H9 (cell line): Measurements from ENCODE around the gene NEUROG1. TPM values are rescaled to one million over a fixed set of nuclear protein-coding genes. Genes with fewer than 3 reads are reported as not detected.

Source experiments
- DNase-seq: peaks from one replicate; pipeline ENCODE4 v3.0.0-alpha.2; 2017
- H2AFZ ChIP-seq: one replicate; pipeline ENCODE4 v1.6.1; 2013; ENCODE audit warnings: mild to moderate bottlenecking, low read length, control low read depth, moderate library complexity
- H2AK5ac ChIP-seq: 2 replicates; pipeline ENCODE4 v1.6.1; 2013; ENCODE audit warnings: low read length, control low read depth, mixed read lengths; ENCODE audit not compliant: insufficient read length
- H2BK120ac ChIP-seq: one replicate; pipeline ENCODE4 v1.6.1; 2013; ENCODE audit warnings: low read depth, mild to moderate bottlenecking, low read length, control low read depth, inconsistent platforms; ENCODE audit not compliant: poor library complexity, severe bottlenecking
- H2BK12ac ChIP-seq: 2 replicates; pipeline ENCODE4 v1.6.1; 2013; ENCODE audit warnings: low read length, control low read depth, mixed read lengths, low read depth; ENCODE audit not compliant: insufficient read length
- H2BK15ac ChIP-seq: 2 replicates; pipeline ENCODE4 v1.6.1; 2013; ENCODE audit warnings: low read depth, low read length, control low read depth
- H2BK20ac ChIP-seq: one replicate; pipeline ENCODE4 v1.6.1; 2013; ENCODE audit warnings: low read depth, mild to moderate bottlenecking, low read length, control low read depth, inconsistent platforms; ENCODE audit not compliant: poor library complexity, severe bottlenecking
- H2BK5ac ChIP-seq: 2 replicates; pipeline ENCODE4 v1.6.1; 2013; ENCODE audit warnings: low read length, control low read depth, mixed read lengths; ENCODE audit not compliant: insufficient read length
- H3K14ac ChIP-seq: 2 replicates; pipeline ENCODE4 v1.6.1; 2013; ENCODE audit warnings: low read length, control low read depth; ENCODE audit not compliant: insufficient read depth
- H3K18ac ChIP-seq: 2 replicates; pipeline ENCODE4 v1.6.1; 2013; ENCODE audit warnings: low read depth, mild to moderate bottlenecking, mixed read lengths, low read length, control low read depth; ENCODE audit not compliant: insufficient read length
- H3K23ac ChIP-seq: 2 replicates; pipeline ENCODE4 v1.6.1; 2013; ENCODE audit warnings: low read length, control low read depth, mixed read lengths, low read depth; ENCODE audit not compliant: insufficient read length
- H3K23me2 ChIP-seq: 2 replicates; pipeline ENCODE4 v1.6.1; 2013; ENCODE audit warnings: low read depth, mild to moderate bottlenecking, mixed read lengths, low read length, control low read depth; ENCODE audit not compliant: insufficient read length, poor library complexity, severe bottlenecking
- H3K27ac ChIP-seq: 2 replicates; pipeline ENCODE4 v1.5.1; 2013; ENCODE audit warnings: low read length, control low read depth, mixed read lengths, low read depth; ENCODE audit not compliant: insufficient read length
- H3K27me3 ChIP-seq: 2 replicates; pipeline ENCODE4 v1.6.1; 2013; ENCODE audit warnings: low read length, control low read depth, inconsistent platforms; ENCODE audit not compliant: insufficient read depth
- H3K4ac ChIP-seq: 2 replicates; pipeline ENCODE4 v1.6.1; 2013; ENCODE audit warnings: low read depth, mild to moderate bottlenecking, control low read depth, inconsistent platforms, low read length, moderate library complexity
- H3K4me1 ChIP-seq: 2 replicates; pipeline ENCODE4 v1.6.1; 2013; ENCODE audit warnings: low read length, control low read depth, inconsistent platforms; ENCODE audit not compliant: insufficient read depth
- H3K4me2 ChIP-seq: 2 replicates; pipeline ENCODE4 v1.6.1; 2013; ENCODE audit warnings: low read length, control low read depth, mixed read lengths; ENCODE audit not compliant: insufficient read length, insufficient read depth
- H3K56ac ChIP-seq: 2 replicates; pipeline ENCODE4 v1.6.1; 2013; ENCODE audit warnings: low read depth, mild to moderate bottlenecking, mixed read lengths, low read length, control low read depth; ENCODE audit not compliant: insufficient read length
- H3K79me1 ChIP-seq: 2 replicates; pipeline ENCODE4 v1.6.1; 2013; ENCODE audit warnings: low read depth, mild to moderate bottlenecking, moderate library complexity, low read length, control low read depth, inconsistent platforms; ENCODE audit not compliant: insufficient read depth, poor library complexity, severe bottlenecking
- H3K79me2 ChIP-seq: 2 replicates; pipeline ENCODE4 v1.6.1; 2013; ENCODE audit warnings: low read length, control low read depth, inconsistent platforms; ENCODE audit not compliant: insufficient read depth
- H3K9ac ChIP-seq: 2 replicates; pipeline ENCODE4 v1.6.1; 2013; ENCODE audit warnings: low read length, control low read depth, mixed read lengths; ENCODE audit not compliant: insufficient read length; ENCODE audit errors: extremely low read depth
- H3K9me3 ChIP-seq: one replicate; pipeline ENCODE4 v1.6.1; 2013; ENCODE audit warnings: low read depth, low read length, inconsistent platforms; ENCODE audit not compliant: control insufficient read depth
- H3T11ph ChIP-seq: one replicate; pipeline ENCODE4 v1.6.1; 2013; ENCODE audit warnings: mild to moderate bottlenecking, low read length, control low read depth, inconsistent platforms
- H4K20me1 ChIP-seq: one replicate; pipeline ENCODE4 v1.6.1; 2013; ENCODE audit not compliant: control insufficient read depth, insufficient read length, insufficient read depth
- H4K5ac ChIP-seq: 2 replicates; pipeline ENCODE4 v1.6.1; 2013; ENCODE audit warnings: low read depth, mild to moderate bottlenecking, mixed read lengths, low read length, control low read depth; ENCODE audit not compliant: insufficient read length
- H4K8ac ChIP-seq: replicated peaks from 2 replicates; pipeline ENCODE4 v1.6.1; 2013; ENCODE audit warnings: low read length, control low read depth, mixed read lengths, low read depth; ENCODE audit not compliant: insufficient read length
- H4K91ac ChIP-seq: 2 replicates; pipeline ENCODE4 v1.6.1; 2013; ENCODE audit warnings: low read depth, mild to moderate bottlenecking, moderate library complexity, mixed read lengths, low read length, control low read depth; ENCODE audit not compliant: insufficient read length
- H3K27ac Mint-ChIP-seq, 3 experiments: 2 replicates in 2 of 3; 3 replicates in 1 of 3; pipeline ENCODE4 v1.8.0; 2020 to 2021; ENCODE audit warnings: mixed read lengths in 3 of 3, mild to moderate bottlenecking in 1 of 3, moderate library complexity in 1 of 3
- H3K27me3 Mint-ChIP-seq: 2 replicates; pipeline ENCODE4 v1.8.0; 2021; ENCODE audit warnings: low read depth, mild to moderate bottlenecking, moderate library complexity, mixed read lengths
- H3K36me3 Mint-ChIP-seq, 3 experiments: 2 replicates in 2 of 3; 3 replicates in 1 of 3; pipeline ENCODE4 v1.8.0; 2020 to 2021; ENCODE audit warnings: low read depth in 3 of 3, mixed read lengths in 3 of 3; ENCODE audit not compliant: insufficient read depth in 1 of 3
- H3K4me1 Mint-ChIP-seq, 2 experiments: 2 replicates each; pipeline ENCODE4 v1.8.0; 2020; ENCODE audit warnings: mixed read lengths in 2 of 2
- H3K4me3 Mint-ChIP-seq, 2 experiments: 2 replicates in 1 of 2; 3 replicates in 1 of 2; pipeline ENCODE4 v1.8.0; 2020 to 2021; ENCODE audit warnings: mild to moderate bottlenecking in 2 of 2, mixed read lengths in 2 of 2, moderate library complexity in 1 of 2
- H3K9me3 Mint-ChIP-seq, 2 experiments: 2 replicates in 1 of 2; 3 replicates in 1 of 2; pipeline ENCODE4 v1.8.0; 2020; ENCODE audit warnings: mild to moderate bottlenecking in 2 of 2, mixed read lengths in 2 of 2, moderate library complexity in 1 of 2
- CTCF ChIP-seq: fragments of 200-600 bp; sonication (generic); conservative IDR thresholded peaks from 3 replicates; pipeline ENCODE4 v1.8.0; 2021; ENCODE audit warnings: antibody characterized with exemption, mild to moderate bottlenecking
- WGBS: extraction: QIAGEN DNeasy Blood & Tissue Kit; methylation state at CpG from one replicate; pipeline ENCODE4 v1.1.7; 2013; ENCODE audit warnings: missing lambda C conversion rate, low lambda C conversion rate, mixed read lengths; ENCODE audit not compliant: insufficient read length; ENCODE audit errors: extremely low coverage; 5-methylcytosine and 5-hydroxymethylcytosine counted together
- total RNA-seq: library from RNA; stranded (reverse); gene quantifications from 2 replicates; pipeline ENCODE4 v1.2.1, GENCODE V29; 2021

Gene NEUROG1
- total RNA-seq, 1 experiment from 2014 or later: not detected

GRCh38 chr5:135494196-135494595 is 41.6 kb downstream of the NEUROG1 start:
- Histone ChIP-seq H2BK12ac (no peak overlapping the region), H2BK5ac (no peak overlapping the region), H3K23me2 (peaks cover 17% of the 10 kb centered on the region), H3K14ac (no peak overlapping the region), H2AK5ac (no peak overlapping the region), H2BK120ac (no peak overlapping the region), H3K27ac (no peak overlapping the region), H4K91ac (no peak overlapping the region), H3K9me3 (no peaks in the 10 kb centered on the region), H3K4ac (no peak overlapping the region), H4K20me1 (no peaks in the 10 kb centered on the region), H3K27me3 (peaks cover 67% of the 10 kb centered on the region), H3K23ac (no peak overlapping the region), H2BK20ac (no peak overlapping the region), H3K79me2 (no peaks in the 10 kb centered on the region), H3K56ac (no peak overlapping the region), H3T11ph (no peak overlapping the region), H3K79me1 (no peaks in the 10 kb centered on the region), H3K4me1 (peaks cover 2% of the 10 kb centered on the region; the same call in 1 of the 2 replicates), H3K18ac (no peak overlapping the region), H4K8ac (no peak overlapping the region), H3K4me2 (no peak overlapping the region), H4K5ac (no peak overlapping the region), H2BK15ac (no peak overlapping the region), H2AFZ (no peak overlapping the region), H3K9ac (no peak overlapping the region)
- no CpG with 5 or more reads among the region's 5 CpGs for WGBS
- no peak overlapping the region for H3K27ac Mint-ChIP-seq
- H3K4me3 Mint-ChIP-seq: no peak overlapping the region
- peaks cover 0 to 8% of the 10 kb centered on the region in 2 experiments; a peak in 2 of 5 replicates for H3K9me3 Mint-ChIP-seq
- no peak for DNase-seq
- H3K4me1 Mint-ChIP-seq: peaks cover 34 to 48% of the 10 kb centered on the region in 2 experiments
- H3K27me3 Mint-ChIP-seq: no peaks in the 10 kb centered on the region
- H3K36me3 Mint-ChIP-seq: no peaks in the 10 kb centered on the region
- TF ChIP-seq CTCF: no peak
